ENCODE results near the gene ETV1. TPM values are rescaled to one million over a fixed set of nuclear protein-coding genes. Genes with fewer than 3 reads are reported as not detected.

The ETV1 gene
- total and polyA plus RNA-seq, 9 of the 15 experiments (the other 6 are each of a cell fraction or from before 2014, with no cell fraction given): 7.2 to 27.4 (median 14.0) TPM

DNA sequence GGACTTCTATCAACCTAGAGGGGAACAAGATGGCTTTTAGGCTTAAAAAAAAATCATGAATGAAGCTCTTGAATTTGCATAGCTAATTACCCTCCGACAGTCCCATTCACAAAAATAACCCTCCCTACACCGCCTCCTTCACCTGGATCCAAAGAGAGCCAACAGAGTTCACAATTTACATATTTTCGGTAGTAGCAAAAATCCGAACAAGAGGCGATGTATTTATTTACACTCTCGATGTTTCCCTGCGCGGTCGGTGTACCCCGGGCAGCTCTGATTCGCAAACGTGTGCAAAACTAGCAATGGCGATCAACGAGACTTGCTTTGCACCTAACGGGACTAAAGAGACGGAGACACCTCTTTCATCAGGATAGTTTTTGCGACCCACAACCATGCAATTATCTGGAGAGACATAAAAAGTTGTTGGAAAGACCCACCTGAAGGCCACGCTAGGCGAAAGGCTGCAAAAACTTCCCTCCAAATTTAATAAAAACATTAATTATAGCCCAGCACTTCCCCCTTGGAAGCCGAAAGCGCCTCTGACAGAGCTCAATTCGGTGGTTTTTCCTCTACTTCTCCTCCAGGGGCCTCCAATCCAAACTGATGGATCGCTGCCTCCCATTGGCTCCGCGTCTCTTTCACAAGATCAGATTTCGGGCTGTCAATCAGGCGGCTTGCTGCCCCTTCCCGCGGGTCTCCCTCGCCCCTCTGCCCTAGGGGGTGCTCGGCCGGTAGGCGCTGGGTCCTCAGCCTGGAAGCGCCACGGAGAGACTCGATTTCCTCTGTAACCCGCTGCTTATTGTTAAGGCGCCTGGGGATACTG, at the start of gene ETV1 (continued):
- TF ChIP-seq, protein P1, sequence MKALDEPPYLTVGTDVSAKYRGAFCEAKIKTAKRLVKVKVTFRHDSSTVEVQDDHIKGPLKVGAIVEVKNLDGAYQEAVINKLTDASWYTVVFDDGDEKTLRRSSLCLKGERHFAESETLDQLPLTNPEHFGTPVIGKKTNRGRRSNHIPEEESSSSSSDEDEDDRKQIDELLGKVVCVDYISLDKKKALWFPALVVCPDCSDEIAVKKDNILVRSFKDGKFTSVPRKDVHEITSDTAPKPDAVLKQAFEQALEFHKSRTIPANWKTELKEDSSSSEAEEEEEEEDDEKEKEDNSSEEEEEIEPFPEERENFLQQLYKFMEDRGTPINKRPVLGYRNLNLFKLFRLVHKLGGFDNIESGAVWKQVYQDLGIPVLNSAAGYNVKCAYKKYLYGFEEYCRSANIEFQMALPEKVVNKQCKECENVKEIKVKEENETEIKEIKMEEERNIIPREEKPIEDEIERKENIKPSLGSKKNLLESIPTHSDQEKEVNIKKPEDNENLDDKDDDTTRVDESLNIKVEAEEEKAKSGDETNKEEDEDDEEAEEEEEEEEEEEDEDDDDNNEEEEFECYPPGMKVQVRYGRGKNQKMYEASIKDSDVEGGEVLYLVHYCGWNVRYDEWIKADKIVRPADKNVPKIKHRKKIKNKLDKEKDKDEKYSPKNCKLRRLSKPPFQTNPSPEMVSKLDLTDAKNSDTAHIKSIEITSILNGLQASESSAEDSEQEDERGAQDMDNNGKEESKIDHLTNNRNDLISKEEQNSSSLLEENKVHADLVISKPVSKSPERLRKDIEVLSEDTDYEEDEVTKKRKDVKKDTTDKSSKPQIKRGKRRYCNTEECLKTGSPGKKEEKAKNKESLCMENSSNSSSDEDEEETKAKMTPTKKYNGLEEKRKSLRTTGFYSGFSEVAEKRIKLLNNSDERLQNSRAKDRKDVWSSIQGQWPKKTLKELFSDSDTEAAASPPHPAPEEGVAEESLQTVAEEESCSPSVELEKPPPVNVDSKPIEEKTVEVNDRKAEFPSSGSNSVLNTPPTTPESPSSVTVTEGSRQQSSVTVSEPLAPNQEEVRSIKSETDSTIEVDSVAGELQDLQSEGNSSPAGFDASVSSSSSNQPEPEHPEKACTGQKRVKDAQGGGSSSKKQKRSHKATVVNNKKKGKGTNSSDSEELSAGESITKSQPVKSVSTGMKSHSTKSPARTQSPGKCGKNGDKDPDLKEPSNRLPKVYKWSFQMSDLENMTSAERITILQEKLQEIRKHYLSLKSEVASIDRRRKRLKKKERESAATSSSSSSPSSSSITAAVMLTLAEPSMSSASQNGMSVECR (CRISPR knock-in tag; IDR thresholded peaks at IDR 0.05): no peak
- TF ChIP-seq SMARCA4 (IDR thresholded peaks at IDR 0.05) (peak; percentile 24), POLR2A (conservative IDR thresholded peaks at IDR 0.05) (peak; percentile 60; the same call in 1 of the 2 replicates), CHD4 (IDR thresholded peaks at IDR 0.05; ENCODE audit: insufficient read depth, insufficient replicate concordance, low read depth, low read length, poor library complexity, severe bottlenecking) (peak; percentile 54), CXXC5 (CRISPR knock-in tag; IDR thresholded peaks at IDR 0.05) (0 out of 2 replicates have a peak, but pooled peaks have one; percentile 17), ZNF277 (CRISPR knock-in tag; IDR thresholded peaks at IDR 0.05; ENCODE audit: borderline replicate concordance) (no peak), L3MBTL2 (IDR thresholded peaks at IDR 0.05) (peak; percentile 33), HNRNPLL (IDR thresholded peaks at IDR 0.05; ENCODE audit: low read depth, low read length, poor library complexity, severe bottlenecking) (peak; percentile 36), ZNF717 (CRISPR knock-in tag; IDR thresholded peaks at IDR 0.05) (no peak), MEIS2 (IDR thresholded peaks at IDR 0.05; ENCODE audit: partially characterized antibody) (peak; percentile 88), ZBTB5 (IDR thresholded peaks at IDR 0.05) (no peak), KLF10 (CRISPR knock-in tag; IDR thresholded peaks at IDR 0.05) (no peak)
- TF ChIP-seq, protein P2, sequence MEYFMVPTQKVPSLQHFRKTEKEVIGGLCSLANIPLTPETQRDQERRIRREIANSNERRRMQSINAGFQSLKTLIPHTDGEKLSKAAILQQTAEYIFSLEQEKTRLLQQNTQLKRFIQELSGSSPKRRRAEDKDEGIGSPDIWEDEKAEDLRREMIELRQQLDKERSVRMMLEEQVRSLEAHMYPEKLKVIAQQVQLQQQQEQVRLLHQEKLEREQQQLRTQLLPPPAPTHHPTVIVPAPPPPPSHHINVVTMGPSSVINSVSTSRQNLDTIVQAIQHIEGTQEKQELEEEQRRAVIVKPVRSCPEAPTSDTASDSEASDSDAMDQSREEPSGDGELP (CRISPR knock-in tag; IDR thresholded peaks at IDR 0.05; ENCODE audit: borderline replicate concordance): no peak
- TF ChIP-seq, protein P3, sequence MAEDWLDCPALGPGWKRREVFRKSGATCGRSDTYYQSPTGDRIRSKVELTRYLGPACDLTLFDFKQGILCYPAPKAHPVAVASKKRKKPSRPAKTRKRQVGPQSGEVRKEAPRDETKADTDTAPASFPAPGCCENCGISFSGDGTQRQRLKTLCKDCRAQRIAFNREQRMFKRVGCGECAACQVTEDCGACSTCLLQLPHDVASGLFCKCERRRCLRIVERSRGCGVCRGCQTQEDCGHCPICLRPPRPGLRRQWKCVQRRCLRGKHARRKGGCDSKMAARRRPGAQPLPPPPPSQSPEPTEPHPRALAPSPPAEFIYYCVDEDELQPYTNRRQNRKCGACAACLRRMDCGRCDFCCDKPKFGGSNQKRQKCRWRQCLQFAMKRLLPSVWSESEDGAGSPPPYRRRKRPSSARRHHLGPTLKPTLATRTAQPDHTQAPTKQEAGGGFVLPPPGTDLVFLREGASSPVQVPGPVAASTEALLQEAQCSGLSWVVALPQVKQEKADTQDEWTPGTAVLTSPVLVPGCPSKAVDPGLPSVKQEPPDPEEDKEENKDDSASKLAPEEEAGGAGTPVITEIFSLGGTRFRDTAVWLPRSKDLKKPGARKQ (CRISPR knock-in tag; IDR thresholded peaks at IDR 0.05): no peak
